Natural killer cell (primary cell): Measurements from ENCODE around the gene MIEF1. TPM values are rescaled to one million over a fixed set of nuclear protein-coding genes. Genes with fewer than 3 reads are reported as not detected.

ENCODE experiments used
- ATAC-seq, 3 donors: fragments of 150-1000 bp in 2 of 3; fragments of 200-7000 bp in 1 of 3; cut with Tn5 transposase; 1 replicate in 1 of 3; 2 replicates in 2 of 3; pipeline ENCODE4 v1.10.0; 2021; ENCODE audit warnings: mild to moderate bottlenecking in 2 of 3, moderate library complexity in 2 of 3
- DNase-seq, 2 donors: peaks; one replicate each; pipeline versions ENCODE4 v3.0.0 to v3.0.0-alpha.2; 2013 to 2021; ENCODE audit warnings: mixed read lengths in 1 of 2
- H3K27ac ChIP-seq: one replicate; pipeline ENCODE4 v1.5.1; 2013; ENCODE audit warnings: mild to moderate bottlenecking, low read length
- H3K27me3 ChIP-seq: one replicate; pipeline ENCODE4 v1.6.1; 2013; ENCODE audit warnings: low read length; ENCODE audit not compliant: control insufficient read depth, insufficient read depth
- H3K36me3 ChIP-seq: one replicate; pipeline ENCODE4 v1.6.1; 2013; ENCODE audit warnings: low read length; ENCODE audit not compliant: control insufficient read depth, insufficient read depth
- H3K4me1 ChIP-seq: one replicate; pipeline ENCODE4 v1.6.1; 2013; ENCODE audit warnings: low read length; ENCODE audit not compliant: control insufficient read depth, insufficient read depth
- H3K4me3 ChIP-seq: one replicate; pipeline ENCODE4 v1.5.1; 2013; ENCODE audit warnings: low read length
- H3K9me3 ChIP-seq: one replicate; pipeline ENCODE4 v1.6.1; 2013; ENCODE audit warnings: low read length; ENCODE audit not compliant: control insufficient read depth, insufficient read depth
- H3K27ac Mint-ChIP-seq, 2 donors: one replicate each; pipeline ENCODE4 v1.8.0; 2022; ENCODE audit warnings: mild to moderate bottlenecking in 2 of 2, mixed read lengths in 2 of 2, moderate library complexity in 1 of 2
- H3K27me3 Mint-ChIP-seq, 2 donors: one replicate each; pipeline ENCODE4 v1.8.0; 2022; ENCODE audit warnings: low read depth in 2 of 2, mixed read lengths in 2 of 2
- H3K36me3 Mint-ChIP-seq: one replicate; pipeline ENCODE4 v1.8.0; 2022; ENCODE audit warnings: mixed read lengths
- H3K4me1 Mint-ChIP-seq, 2 donors: one replicate each; pipeline ENCODE4 v1.8.0; 2022; ENCODE audit warnings: mixed read lengths in 2 of 2
- H3K4me3 Mint-ChIP-seq: one replicate; pipeline ENCODE4 v1.8.0; 2022; ENCODE audit warnings: mild to moderate bottlenecking, moderate library complexity, mixed read lengths
- H3K9me3 Mint-ChIP-seq, 2 donors: one replicate each; pipeline ENCODE4 v1.8.0; 2022; ENCODE audit warnings: mixed read lengths in 2 of 2
- WGBS: methylation state at CpG from one replicate; pipeline ENCODE4 v1.1.7; 2013; ENCODE audit warnings: missing lambda C conversion rate; ENCODE audit not compliant: insufficient coverage; 5-methylcytosine and 5-hydroxymethylcytosine counted together
- intact Hi-C: fragments of 100-400 bp; cut with micrococcal nuclease; formaldehyde crosslinking; loops from one replicate; pipeline ENCODE4 v1.14.2; 2022
- total RNA-seq, 4 donors: library from RNA; stranded (reverse); fragments of 120-200 nt in 1 of 4; gene quantifications; one replicate each; pipeline versions ENCODE4 v1.2.3 to v1.2.4, GENCODE V29; 2013 to 2022
- TF ChIP-seq, protein P1 (sequence below): fragments of 200-600 bp; IDR thresholded peaks from one replicate; pipeline ENCODE4 v1.8.0; 2022; ENCODE audit warnings: antibody characterized with exemption

Gene MIEF1
- total RNA-seq, 3 donors from 2014 or later (not counting 1 experiment from before 2014, with no cell fraction given) = 16.1 to 27.6 (median 25.1) TPM

DNA sequence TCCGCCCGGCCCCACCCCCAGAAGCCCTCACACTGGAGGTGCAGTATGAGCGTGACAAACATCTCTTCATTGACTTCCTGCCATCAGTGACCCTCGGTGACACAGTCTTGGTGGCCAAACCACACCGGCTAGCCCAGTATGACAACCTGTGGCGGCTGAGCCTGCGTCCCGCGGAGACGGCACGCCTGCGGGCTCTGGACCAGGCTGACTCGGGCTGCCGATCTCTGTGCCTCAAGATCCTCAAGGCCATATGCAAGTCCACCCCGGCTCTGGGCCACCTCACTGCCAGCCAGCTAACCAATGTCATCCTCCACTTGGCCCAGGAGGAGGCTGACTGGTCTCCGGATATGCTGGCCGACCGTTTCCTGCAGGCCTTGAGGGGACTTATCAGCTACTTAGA, 11.7 kb downstream of the MIEF1 start:
- Mint-ChIP-seq H3K27me3 (no peaks in the 10 kb centered on the region), H3K27ac (no peak overlapping the region), H3K9me3 (no peaks in the 10 kb centered on the region), H3K36me3 (peaks cover 8% of the 10 kb centered on the region), H3K4me1 (peaks cover 5 to 19% of the 10 kb centered on the region in 2 donors), H3K4me3 (no peak overlapping the region)
- H3K36me3 ChIP-seq = peaks cover 61% of the 10 kb centered on the region
- H3K4me1 ChIP-seq = peaks cover under 1% of the 10 kb centered on the region
- no peak overlapping the region for H3K27ac ChIP-seq
- H3K9me3 ChIP-seq = no peaks in the 10 kb centered on the region
- no peak overlapping the region for H3K4me3 ChIP-seq
- 95% methylated on average over 18 of the region's 18 CpGs for WGBS
- intact Hi-C loops = no loop called here
- ATAC-seq (no peak), DNase-seq (no peak)
- no peaks in the 10 kb centered on the region for H3K27me3 ChIP-seq
- TF ChIP-seq, protein P1, sequence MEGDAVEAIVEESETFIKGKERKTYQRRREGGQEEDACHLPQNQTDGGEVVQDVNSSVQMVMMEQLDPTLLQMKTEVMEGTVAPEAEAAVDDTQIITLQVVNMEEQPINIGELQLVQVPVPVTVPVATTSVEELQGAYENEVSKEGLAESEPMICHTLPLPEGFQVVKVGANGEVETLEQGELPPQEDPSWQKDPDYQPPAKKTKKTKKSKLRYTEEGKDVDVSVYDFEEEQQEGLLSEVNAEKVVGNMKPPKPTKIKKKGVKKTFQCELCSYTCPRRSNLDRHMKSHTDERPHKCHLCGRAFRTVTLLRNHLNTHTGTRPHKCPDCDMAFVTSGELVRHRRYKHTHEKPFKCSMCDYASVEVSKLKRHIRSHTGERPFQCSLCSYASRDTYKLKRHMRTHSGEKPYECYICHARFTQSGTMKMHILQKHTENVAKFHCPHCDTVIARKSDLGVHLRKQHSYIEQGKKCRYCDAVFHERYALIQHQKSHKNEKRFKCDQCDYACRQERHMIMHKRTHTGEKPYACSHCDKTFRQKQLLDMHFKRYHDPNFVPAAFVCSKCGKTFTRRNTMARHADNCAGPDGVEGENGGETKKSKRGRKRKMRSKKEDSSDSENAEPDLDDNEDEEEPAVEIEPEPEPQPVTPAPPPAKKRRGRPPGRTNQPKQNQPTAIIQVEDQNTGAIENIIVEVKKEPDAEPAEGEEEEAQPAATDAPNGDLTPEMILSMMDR = no peak

DNA sequence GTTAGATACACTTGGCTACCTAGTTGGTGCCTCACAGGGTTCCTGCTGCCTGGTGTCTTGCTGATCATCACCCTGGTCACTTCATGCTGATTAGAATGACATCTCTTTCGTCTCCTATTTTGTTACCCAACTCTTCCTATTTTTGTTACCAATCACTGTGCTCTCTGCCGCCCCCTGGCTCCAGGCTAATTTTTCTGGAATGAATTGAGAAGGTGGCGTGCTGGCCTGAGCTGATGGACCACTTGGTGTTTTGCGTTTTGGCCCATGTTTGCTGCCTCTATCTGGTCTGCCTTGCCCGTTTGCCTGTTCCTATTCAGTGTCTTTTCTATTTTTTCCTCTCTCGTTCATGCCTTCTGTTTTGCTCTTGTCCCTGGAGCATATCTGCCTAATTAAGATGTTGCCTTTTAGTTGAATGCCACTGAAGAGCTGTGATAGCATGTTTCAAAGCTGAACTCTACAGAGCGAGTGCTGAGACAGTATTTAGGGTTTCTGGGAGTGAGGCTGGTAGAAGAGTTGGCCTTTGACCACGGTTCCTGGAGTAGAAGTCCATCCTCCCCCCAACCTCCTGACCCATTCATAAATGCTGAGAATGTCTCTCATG, 12.4 kb downstream of the MIEF1 start:
- Mint-ChIP-seq H3K36me3 (peaks cover 8% of the 10 kb centered on the region), H3K9me3 (no peaks in the 10 kb centered on the region), H3K4me3 (no peak overlapping the region), H3K27ac (no peak overlapping the region), H3K4me1 (peaks cover 4 to 19% of the 10 kb centered on the region in 2 donors), H3K27me3 (no peaks in the 10 kb centered on the region)
- Histone ChIP-seq H3K9me3 (no peaks in the 10 kb centered on the region), H3K27ac (no peak overlapping the region), H3K27me3 (no peaks in the 10 kb centered on the region), H3K4me1 (peaks cover 7% of the 10 kb centered on the region), H3K4me3 (no peak overlapping the region), H3K36me3 (peaks cover 55% of the 10 kb centered on the region)
- peak; percentile 41 to 61 (median 52) for ATAC-seq
- WGBS = 60% methylated on average over 7 of the region's 8 CpGs
- intact Hi-C loops = no loop called here
- peak; percentile 48 to 65 for DNase-seq
- TF ChIP-seq, protein P1 = peak; percentile 58

DNA sequence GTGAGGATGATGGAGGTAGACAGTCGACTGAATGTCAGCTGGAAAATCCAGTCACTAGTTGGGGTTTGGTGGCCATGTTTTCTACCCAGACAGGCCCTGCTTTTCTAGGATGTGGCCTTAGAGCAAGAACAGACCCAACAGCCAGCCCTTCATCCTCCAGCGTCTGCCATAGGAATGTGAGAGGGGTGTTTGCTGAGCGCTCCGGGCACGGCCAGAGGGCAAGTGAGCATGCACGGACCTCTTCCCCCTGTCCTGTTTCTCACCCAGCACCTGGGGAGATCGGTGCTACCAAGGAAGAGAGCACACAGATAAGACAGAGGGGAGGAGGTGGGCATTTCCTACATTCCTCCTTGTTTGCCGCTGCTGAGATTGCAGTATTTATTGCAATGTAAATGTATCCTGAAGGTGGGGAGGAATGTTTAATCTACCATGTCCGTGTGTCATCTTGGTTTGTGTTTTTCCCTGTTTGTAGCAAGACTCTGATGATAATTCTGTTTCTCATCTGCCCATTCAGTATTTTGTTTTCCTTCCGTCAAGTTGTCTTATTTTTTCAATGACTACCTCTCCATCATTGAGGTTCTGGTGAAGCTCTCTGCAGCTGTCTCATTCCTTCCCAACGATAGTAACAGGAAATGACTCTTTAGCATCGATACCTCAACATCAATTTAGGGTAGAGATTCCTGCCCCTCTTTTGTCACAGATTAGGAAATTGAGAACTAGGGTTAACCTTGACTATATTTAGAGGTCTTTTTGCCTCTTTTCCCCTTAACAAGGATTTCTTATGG, 13.4 kb downstream of the MIEF1 start:
- Mint-ChIP-seq H3K27ac (peak overlapping the region in 1 of 2 donors; percentile 38), H3K9me3 (no peaks in the 10 kb centered on the region), H3K36me3 (peaks cover 8% of the 10 kb centered on the region), H3K4me3 (no peak overlapping the region), H3K27me3 (no peaks in the 10 kb centered on the region), H3K4me1 (peaks cover 10 to 21% of the 10 kb centered on the region in 2 donors)
- ATAC-seq = no peak
- H3K36me3 ChIP-seq = peaks cover 49% of the 10 kb centered on the region
- intact Hi-C loops = no loop called here
- 93% methylated on average over 10 of the region's 12 CpGs for WGBS
- no peak overlapping the region for H3K4me3 ChIP-seq
- H3K27me3 ChIP-seq = no peaks in the 10 kb centered on the region
- H3K4me1 ChIP-seq = peaks cover 9% of the 10 kb centered on the region
- no peak overlapping the region for H3K27ac ChIP-seq
- DNase-seq = no peak
- TF ChIP-seq, protein P1 = no peak
- no peaks in the 10 kb centered on the region for H3K9me3 ChIP-seq
